RKO (cell line): ENCODE data around the gene CDR2L.
"Not testable (repeated sequence)": the region's sequence is repeated elsewhere in the genome, so short reads cannot be mapped to it uniquely, and the experiment has no call there.

Experiments
- DNase-seq: peaks from one replicate; pipeline ENCODE4 v3.0.0-alpha.2; 2016; ENCODE audit warnings: low spot score

Gene CDR2L

DNA sequence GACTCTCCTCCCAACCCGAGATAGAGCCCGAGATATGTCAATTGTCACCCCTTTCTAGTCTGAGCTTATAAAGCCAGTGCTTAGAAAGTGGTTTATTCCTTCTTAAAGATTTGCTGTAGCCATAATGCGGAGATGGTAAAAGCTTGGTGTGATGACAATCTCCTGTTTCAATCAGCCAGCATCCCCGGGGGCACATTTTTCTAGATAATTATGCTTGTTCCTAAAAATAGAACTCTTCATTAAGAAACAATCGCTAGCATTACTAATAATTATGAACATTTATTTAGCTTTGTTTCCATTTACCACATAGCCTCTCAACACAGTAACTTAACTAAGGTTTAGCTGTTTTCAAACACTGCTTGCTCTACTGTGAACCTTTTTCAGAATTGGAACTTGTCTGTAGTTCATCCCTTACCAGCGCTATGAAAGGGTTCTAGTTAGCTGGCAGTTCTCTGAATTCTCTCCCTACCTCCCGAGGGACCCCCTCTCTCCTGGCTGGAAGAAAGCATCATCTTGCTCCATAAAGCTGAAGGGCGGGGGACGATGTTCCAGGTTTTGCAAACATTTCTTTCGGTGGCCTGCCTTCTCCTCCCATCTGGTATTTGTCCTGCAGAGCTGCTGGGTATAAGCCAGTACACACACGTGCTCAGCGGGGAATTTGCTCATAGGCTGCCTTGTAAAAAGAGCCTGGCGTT, 24.1 kb downstream of the CDR2L start:
- peak; percentile 11 for DNase-seq

DNA sequence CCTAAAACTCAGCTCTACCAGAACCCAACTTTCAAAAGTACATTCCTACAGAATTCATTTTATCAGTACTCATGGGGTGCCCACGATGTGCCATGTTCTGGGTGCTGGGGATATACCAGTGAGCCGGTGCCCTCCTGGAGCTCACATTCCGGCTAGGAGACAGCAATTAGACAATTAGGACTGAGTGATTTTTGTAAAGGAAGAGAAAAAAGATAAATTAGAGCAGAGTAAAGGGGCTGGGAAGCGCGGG, 24.6 kb downstream of the CDR2L start:
- no peak for DNase-seq

DNA sequence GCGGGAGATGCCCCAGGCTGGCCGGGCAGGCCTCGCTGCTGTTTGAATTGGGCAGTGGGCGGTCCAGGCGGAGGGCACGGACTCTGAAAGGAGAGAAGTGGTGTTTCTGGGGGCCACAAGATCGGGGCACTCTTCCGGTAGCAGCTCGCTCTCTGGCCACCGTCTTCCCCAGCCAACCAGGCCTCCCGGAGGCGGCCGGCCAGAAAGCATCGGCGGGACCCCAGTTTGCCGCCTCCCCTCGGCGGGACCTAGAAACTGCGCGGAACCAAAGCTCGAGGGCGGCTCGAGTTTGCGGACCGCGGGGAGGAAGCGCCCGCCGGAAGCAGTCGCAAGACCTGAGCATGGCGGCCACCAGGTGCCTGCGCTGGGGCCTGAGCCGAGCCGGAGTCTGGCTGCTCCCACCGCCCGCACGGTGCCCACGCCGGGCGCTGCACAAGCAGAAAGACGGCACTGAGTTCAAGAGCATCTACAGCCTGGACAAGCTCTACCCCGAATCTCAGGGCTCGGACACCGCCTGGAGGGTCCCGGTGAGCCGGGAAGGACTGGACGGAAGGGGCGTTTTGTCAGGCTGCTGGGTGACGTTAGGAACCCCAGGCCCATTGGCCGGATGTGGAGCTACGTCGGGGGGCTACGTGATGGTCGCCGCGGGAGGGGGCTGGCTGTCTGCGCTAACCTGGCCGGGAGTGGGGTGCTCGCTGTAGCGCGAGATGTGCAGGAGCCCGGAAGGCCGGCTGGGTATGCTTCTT, 25.1 kb downstream of the CDR2L start, which contains the start of gene MRPL58:
Gene MRPL58, plus strand, starts transcription at position 325 of the 746 bp plus-strand sequence. Its CDS starts 17 bp downstream, at position 342.
- peak; percentile 87 for DNase-seq

DNA sequence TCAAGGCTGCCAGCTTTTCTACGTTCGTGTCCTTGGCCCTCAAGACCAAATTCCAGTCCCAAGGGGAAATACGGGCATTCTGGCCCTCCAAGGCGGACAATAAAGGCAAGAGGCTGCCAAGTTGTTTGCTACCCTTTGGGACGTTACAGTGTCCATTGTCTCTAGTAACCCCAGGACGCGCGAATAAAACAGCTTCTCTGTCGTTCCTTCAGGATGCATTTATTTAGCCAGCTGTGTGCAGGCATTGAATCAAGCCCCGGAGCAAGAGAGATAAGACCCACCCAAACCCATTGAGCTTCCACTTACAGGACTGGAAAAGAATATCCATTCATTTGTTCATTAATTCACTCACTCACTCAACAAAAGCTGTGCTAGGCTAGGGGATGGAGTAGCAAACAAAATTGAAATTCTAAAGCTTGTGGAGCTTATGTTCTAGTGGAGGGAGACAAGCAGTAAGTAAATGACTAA, 25.7 kb downstream of the CDR2L start:
- DNase-seq, result peak; percentile 29

DNA sequence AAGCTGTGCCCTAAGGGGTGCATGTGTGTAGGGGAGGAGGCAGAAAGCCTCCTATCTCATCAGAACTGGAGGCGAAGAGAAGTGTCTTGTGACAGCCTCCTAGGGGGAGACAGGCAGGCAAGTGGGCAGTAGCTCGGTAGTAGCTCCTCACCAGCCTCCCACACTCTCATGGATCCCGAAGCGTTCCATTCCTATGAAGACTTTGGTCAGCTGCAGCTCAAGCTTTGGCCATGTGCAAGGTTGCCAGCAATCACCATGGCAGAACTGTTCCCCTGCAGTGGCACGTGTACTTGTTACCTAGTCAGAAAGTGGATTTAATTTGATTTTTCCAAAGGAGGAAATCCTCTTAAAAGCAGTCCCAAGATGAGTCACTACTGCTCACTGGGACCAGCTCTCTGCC, 31.7 kb downstream of the CDR2L start:
- no peak for DNase-seq

- DNase-seq, result no peak
Observed at GRCh38 chr17:75019710-75020109, 32.3 kb downstream of the CDR2L start.

- no peak for DNase-seq
Observed at GRCh38 chr17:75020331-75021110, 33.1 kb downstream of the CDR2L start.

GRCh38 chr17:75024686-75025397, 37.4 kb downstream of the CDR2L start:
- no peak for DNase-seq

DNA sequence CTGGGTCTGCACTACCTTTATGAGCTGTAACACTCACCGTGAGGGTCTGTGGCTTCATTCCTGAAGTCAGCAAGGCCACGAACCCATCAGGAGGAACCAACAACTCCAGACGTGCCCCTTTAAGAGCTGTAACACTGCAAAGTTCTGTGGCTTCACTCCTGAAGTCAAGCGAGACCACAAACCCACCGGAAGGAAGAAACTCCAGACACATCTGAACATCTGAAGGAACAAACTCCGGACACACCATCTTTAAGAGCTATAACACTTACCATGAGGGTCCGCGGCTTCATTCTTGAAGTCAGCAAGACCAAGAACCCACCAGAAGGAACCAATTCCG, 37.9 kb downstream of the CDR2L start:
- DNase-seq, result not testable (repeated sequence)

DNA sequence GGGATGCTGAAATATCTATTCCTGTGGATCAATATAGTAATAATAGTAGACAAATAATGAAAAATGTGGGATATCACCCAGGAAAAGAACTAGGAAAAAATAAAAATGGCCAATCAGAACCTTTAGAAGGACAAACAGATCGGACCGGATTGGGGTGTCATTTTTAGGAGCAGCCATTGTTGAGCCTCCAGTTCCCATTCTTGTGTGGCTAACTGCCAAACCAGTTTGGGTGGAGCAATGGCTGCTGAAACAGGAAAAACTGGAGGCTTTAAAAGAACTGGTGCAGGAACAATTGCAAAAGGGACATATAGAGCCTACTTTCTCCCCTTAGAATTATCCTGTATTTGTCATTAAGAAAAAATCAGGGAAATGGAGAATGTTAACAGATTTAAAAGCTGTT, 39.2 kb downstream of the CDR2L start:
- not testable (repeated sequence) for DNase-seq

- DNase-seq, result no peak
Observed at GRCh38 chr17:75030161-75030560, 42.7 kb downstream of the CDR2L start.

- peak; percentile 89 for DNase-seq
Observed at GRCh38 chr17:75031972-75032719, 44.7 kb downstream of the CDR2L start.

GRCh38 chr17:75032720-75033280, 45.4 kb downstream of the CDR2L start:
- peak; percentile 51 for DNase-seq

DNA sequence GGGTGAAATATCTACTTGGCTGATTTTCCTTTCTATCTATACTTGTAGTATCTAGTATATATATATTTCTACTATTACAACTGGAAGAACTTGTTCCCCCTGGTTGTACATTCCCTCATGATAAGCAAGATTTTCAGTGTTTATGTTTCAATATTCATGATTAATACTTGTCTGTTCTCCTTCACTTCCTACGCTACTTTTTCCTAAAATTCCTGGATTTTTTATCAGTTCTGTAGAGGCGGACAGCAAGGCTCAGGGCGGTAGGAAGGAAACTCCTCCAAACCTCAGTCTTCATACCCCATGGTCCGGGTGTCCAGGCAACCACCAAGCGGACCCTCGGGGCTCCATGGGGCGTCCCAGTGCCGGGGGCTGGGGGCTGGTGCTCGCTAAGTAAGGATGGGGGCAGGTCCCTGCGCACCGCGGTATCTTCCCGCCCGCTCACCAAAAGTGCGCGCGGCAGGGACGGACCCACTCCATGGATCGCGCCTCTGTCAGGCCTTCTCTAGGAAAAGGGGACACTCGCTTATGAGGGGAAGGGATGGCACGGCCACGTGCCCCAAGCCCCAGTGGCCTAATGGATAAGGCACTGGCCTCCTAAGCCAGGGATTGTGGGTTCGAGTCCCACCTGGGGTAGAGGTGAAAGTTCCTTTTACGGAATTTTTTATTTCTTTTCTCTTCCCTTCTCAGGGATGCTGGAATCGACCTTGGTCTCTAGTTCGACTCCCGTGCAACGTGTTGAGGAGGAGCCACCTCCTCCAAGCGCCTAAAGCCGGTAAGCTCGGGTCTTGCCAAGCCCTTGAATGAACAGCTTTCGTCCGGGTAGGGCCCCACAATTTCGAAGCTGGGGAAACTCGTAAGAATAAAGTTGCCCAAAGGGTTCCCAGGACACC, 46.2 kb downstream of the CDR2L start:
- DNase-seq, result peak; percentile 90

GRCh38 chr17:75034236-75034908, 46.9 kb downstream of the CDR2L start:
- DNase-seq, result peak; percentile 91

- DNase-seq, result no peak
Observed at GRCh38 chr17:75036643-75037268, 49.3 kb downstream of the CDR2L start.

DNA sequence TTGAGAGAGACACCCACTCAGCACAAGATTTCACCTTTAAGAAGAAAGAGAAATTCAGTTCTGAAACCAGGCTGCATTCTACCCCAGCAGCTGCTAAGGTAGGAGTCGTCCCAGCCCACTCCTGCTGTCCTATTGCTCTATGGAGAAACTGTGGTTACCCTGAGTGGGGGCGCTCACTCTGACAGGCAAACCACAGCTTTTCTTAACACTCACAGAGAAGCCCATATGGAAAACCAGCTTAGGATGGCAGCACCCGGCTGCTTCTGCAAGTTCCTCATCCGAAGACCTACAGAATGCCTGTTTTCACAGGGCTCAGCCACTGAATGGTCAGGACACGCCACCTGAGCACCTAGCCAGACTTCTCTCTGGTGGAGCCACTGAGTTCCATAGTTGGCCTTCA, 51.8 kb downstream of the CDR2L start:
- no peak for DNase-seq

GRCh38 chr17:75041656-75042280, 54.3 kb downstream of the CDR2L start:
- no peak for DNase-seq

DNA sequence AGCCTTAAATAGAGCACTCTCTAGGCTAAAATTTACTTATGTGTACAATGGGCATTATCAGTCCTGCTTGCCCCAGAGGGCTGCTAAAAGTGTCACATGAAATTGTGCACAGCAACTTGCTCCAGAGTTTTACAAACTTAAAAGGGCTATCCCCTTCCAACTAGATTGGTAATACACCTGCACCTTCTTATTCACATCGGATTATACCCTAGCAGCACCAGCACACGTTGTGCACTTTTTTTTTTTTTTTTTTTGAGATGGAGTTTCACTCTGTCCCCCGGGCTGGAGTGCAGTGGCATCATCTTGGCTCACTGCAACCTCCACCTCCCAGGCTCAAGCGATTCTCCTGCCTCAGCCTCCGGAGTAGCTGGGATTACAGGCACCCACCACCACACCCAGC, 56.4 kb downstream of the CDR2L start:
- not testable (repeated sequence) for DNase-seq
